Mesendoderm (in vitro differentiated cells): ENCODE data around the gene RFXAP.

Source experiments
- DNase-seq: peaks from one replicate; pipeline ENCODE4 v3.0.0; 2013
- H2AK5ac ChIP-seq: 2 replicates; pipeline ENCODE4 v1.6.1; 2013; ENCODE audit warnings: low read length, inconsistent platforms
- H2BK120ac ChIP-seq: 2 replicates; pipeline ENCODE4 v1.6.1; 2013; ENCODE audit warnings: low read depth, mild to moderate bottlenecking, low read length, moderate library complexity, mixed read lengths
- H2BK15ac ChIP-seq: replicated peaks from 2 replicates; pipeline ENCODE4 v1.6.1; 2013; ENCODE audit warnings: low read depth, mild to moderate bottlenecking, moderate library complexity
- H2BK5ac ChIP-seq: 2 replicates; pipeline ENCODE4 v1.6.1; 2013; ENCODE audit warnings: low read length, inconsistent platforms
- H3K18ac ChIP-seq: 2 replicates; pipeline ENCODE4 v1.6.1; 2013; ENCODE audit warnings: mild to moderate bottlenecking, low read length, mixed read lengths
- H3K23ac ChIP-seq: one replicate; pipeline ENCODE4 v1.6.1; 2013; ENCODE audit warnings: low read length
- H3K27ac ChIP-seq: 2 replicates; pipeline ENCODE4 v1.5.1; 2013; ENCODE audit warnings: low read depth, mild to moderate bottlenecking, inconsistent platforms, low read length, moderate library complexity
- H3K27me3 ChIP-seq: 2 replicates; pipeline ENCODE4 v1.6.1; 2013; ENCODE audit warnings: low read length, control low read depth, mild to moderate bottlenecking, inconsistent platforms; ENCODE audit not compliant: insufficient read depth, poor library complexity
- H3K36me3 ChIP-seq: 2 replicates; pipeline ENCODE4 v1.6.1; 2013; ENCODE audit warnings: low read length, inconsistent platforms; ENCODE audit not compliant: control insufficient read depth, insufficient read depth
- H3K4ac ChIP-seq: one replicate; pipeline ENCODE4 v1.6.1; 2013; ENCODE audit warnings: low read depth, mild to moderate bottlenecking, low read length, moderate library complexity
- H3K4me1 ChIP-seq: 2 replicates; pipeline ENCODE4 v1.6.1; 2013; ENCODE audit warnings: low read depth, low read length, inconsistent platforms; ENCODE audit not compliant: control insufficient read depth
- H3K4me2 ChIP-seq: 2 replicates; pipeline ENCODE4 v1.6.1; 2013; ENCODE audit warnings: low read length
- H3K4me3 ChIP-seq: 2 replicates; pipeline ENCODE4 v1.5.1; 2013; ENCODE audit warnings: mild to moderate bottlenecking, low read length
- H3K56ac ChIP-seq: one replicate; pipeline ENCODE4 v1.6.1; 2013; ENCODE audit warnings: low read length
- H3K79me1 ChIP-seq: 2 replicates; pipeline ENCODE4 v1.6.1; 2013; ENCODE audit warnings: low read length, inconsistent platforms
- H3K79me2 ChIP-seq: 2 replicates; pipeline ENCODE4 v1.6.1; 2013; ENCODE audit warnings: mild to moderate bottlenecking, low read length; ENCODE audit not compliant: control insufficient read depth, insufficient read depth
- H3K9ac ChIP-seq: 2 replicates; pipeline ENCODE4 v1.6.1; 2013; ENCODE audit warnings: low read length, inconsistent platforms
- H4K5ac ChIP-seq: one replicate; pipeline ENCODE4 v1.6.1; 2013; ENCODE audit warnings: low read length
- H4K8ac ChIP-seq: one replicate; pipeline ENCODE4 v1.6.1; 2013; ENCODE audit warnings: low read depth, mild to moderate bottlenecking, control low read depth, low read length, moderate library complexity
- WGBS: extraction: QIAGEN DNeasy Blood & Tissue Kit; methylation state at CpG from one replicate; pipeline ENCODE4 v1.1.7; 2013; ENCODE audit warnings: low lambda C conversion rate, missing lambda C conversion rate; ENCODE audit not compliant: insufficient coverage; ENCODE audit errors: extremely low coverage; 5-methylcytosine and 5-hydroxymethylcytosine counted together

Gene RFXAP

DNA sequence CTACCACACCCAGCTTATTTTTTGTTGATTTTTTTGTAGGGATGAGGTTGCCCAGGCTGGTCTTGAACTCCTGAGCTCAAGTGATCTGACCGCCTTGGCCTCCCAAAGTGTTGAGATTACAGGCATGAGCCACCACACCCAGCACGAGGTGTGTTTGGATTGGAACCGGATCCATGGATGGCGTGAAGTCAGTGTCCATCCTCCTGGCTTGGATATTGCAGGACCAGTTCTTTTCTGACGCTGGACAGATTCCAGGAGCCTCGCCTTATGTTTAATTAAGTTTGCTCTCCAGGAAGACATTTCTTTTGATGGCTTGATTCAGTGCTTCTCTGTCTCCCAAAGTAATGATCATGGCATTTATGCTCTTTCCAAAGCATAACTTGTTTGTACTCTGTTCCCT lies 14.4 kb upstream of the RFXAP start:
- Histone ChIP-seq H3K79me1 (no peaks in the 10 kb centered on the region), H3K4ac (no peak overlapping the region), H3K23ac (no peak overlapping the region), H2BK5ac (no peak overlapping the region), H2AK5ac (no peak overlapping the region), H3K27me3 (no peaks in the 10 kb centered on the region), H3K27ac (no peak overlapping the region), H4K5ac (no peak overlapping the region), H3K9ac (no peak overlapping the region), H2BK120ac (no peak overlapping the region), H2BK15ac (no peak overlapping the region), H3K36me3 (no peaks in the 10 kb centered on the region), H3K4me1 (no peaks in the 10 kb centered on the region), H3K4me2 (no peak overlapping the region), H3K18ac (no peak overlapping the region), H3K56ac (no peak overlapping the region), H3K4me3 (no peak overlapping the region), H3K79me2 (no peaks in the 10 kb centered on the region), H4K8ac (no peak overlapping the region)
- WGBS, result no CpG with 5 or more reads among the region's 6 CpGs
- no peak for DNase-seq

DNA sequence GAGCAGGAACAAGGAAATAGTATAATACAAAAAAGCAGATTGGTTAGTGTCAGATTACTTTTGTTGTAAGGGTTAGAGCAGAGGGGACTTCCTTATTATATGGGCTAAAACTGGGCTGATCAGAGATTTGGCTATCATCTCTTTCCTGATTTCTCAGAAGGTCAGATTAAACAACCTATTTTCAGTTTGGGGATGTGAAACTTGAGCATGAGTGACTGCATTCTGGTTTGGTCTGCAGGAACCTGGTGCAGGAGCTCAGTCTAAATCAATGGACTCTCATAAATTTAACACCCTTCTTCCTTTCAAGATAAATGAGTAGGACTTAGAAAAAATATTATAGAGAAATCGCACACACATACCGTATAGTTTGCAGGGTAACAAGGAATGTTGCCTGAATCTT lies 12.9 kb upstream of the RFXAP start:
- Histone ChIP-seq H2AK5ac (no peak overlapping the region), H3K56ac (no peak overlapping the region), H3K36me3 (no peaks in the 10 kb centered on the region), H3K27me3 (no peaks in the 10 kb centered on the region), H3K27ac (no peak overlapping the region), H3K18ac (no peak overlapping the region), H3K23ac (no peak overlapping the region), H2BK120ac (no peak overlapping the region), H2BK5ac (no peak overlapping the region), H3K9ac (no peak overlapping the region), H3K4me1 (no peaks in the 10 kb centered on the region), H3K79me1 (no peaks in the 10 kb centered on the region), H4K8ac (no peak overlapping the region), H3K4ac (no peak overlapping the region), H4K5ac (no peak overlapping the region), H3K4me2 (no peak overlapping the region), H2BK15ac (no peak overlapping the region), H3K4me3 (no peak overlapping the region), H3K79me2 (no peaks in the 10 kb centered on the region)
- DNase-seq, result no peak
- WGBS, result no CpG with 5 or more reads among the region's 2 CpGs

- Histone ChIP-seq H4K5ac (no peak overlapping the region), H3K79me1 (no peaks in the 10 kb centered on the region), H3K4me2 (no peak overlapping the region), H2AK5ac (no peak overlapping the region), H3K56ac (no peak overlapping the region), H3K18ac (no peak overlapping the region), H3K4ac (no peak overlapping the region), H3K36me3 (no peaks in the 10 kb centered on the region), H3K27ac (no peak overlapping the region), H3K4me3 (no peak overlapping the region), H2BK15ac (no peak overlapping the region), H3K23ac (no peak overlapping the region), H2BK120ac (no peak overlapping the region), H2BK5ac (no peak overlapping the region), H3K9ac (no peak overlapping the region), H3K4me1 (no peaks in the 10 kb centered on the region), H3K27me3 (no peaks in the 10 kb centered on the region), H4K8ac (no peak overlapping the region), H3K79me2 (no peaks in the 10 kb centered on the region)
- WGBS, result no CpG with 5 or more reads among the region's 2 CpGs
- no peak for DNase-seq
Observed at GRCh38 chr13:36807616-36808015, 11.4 kb upstream of the RFXAP start.

- Histone ChIP-seq H3K9ac (no peak overlapping the region), H2AK5ac (no peak overlapping the region), H3K27me3 (no peaks in the 10 kb centered on the region), H3K4me1 (no peaks in the 10 kb centered on the region), H2BK120ac (no peak overlapping the region), H2BK15ac (no peak overlapping the region), H3K56ac (no peak overlapping the region), H3K79me2 (no peaks in the 10 kb centered on the region), H3K79me1 (no peaks in the 10 kb centered on the region), H3K27ac (no peak overlapping the region), H4K5ac (no peak overlapping the region), H2BK5ac (no peak overlapping the region), H3K23ac (no peak overlapping the region), H4K8ac (no peak overlapping the region), H3K36me3 (no peaks in the 10 kb centered on the region), H3K4me2 (no peak overlapping the region), H3K4ac (no peak overlapping the region), H3K4me3 (no peak overlapping the region), H3K18ac (no peak overlapping the region)
- WGBS, result no CpG with 5 or more reads among the region's 1 CpG
- peak; percentile 55 for DNase-seq
Observed at GRCh38 chr13:36813225-36813624, 5.8 kb upstream of the RFXAP start.

GRCh38 chr13:36814465-36814864 lies 4.6 kb upstream of the RFXAP start:
- Histone ChIP-seq H3K4me2 (no peak overlapping the region), H3K27me3 (no peaks in the 10 kb centered on the region), H3K36me3 (no peaks in the 10 kb centered on the region), H2BK120ac (no peak overlapping the region), H3K4ac (no peak overlapping the region), H3K4me3 (no peak overlapping the region), H3K4me1 (no peaks in the 10 kb centered on the region), H3K18ac (no peak overlapping the region), H3K9ac (no peak overlapping the region), H3K27ac (no peak overlapping the region), H3K79me2 (no peaks in the 10 kb centered on the region), H2BK5ac (no peak overlapping the region), H2BK15ac (no peak overlapping the region), H3K23ac (no peak overlapping the region), H3K79me1 (no peaks in the 10 kb centered on the region), H4K8ac (no peak overlapping the region), H2AK5ac (no peak overlapping the region), H4K5ac (no peak overlapping the region), H3K56ac (no peak overlapping the region)
- DNase-seq, result no peak
- no CpG with 5 or more reads among the region's 9 CpGs for whole genome bisulfite sequencing

- H3K56ac ChIP-seq, result no peak overlapping the region
- H3K18ac ChIP-seq, result no peak overlapping the region
- H2BK15ac ChIP-seq, result no peak overlapping the region
- no peak overlapping the region for H3K23ac ChIP-seq
- H2BK5ac ChIP-seq, result no peak overlapping the region
- no peak overlapping the region for H3K4ac ChIP-seq
- peak; percentile 46 for DNase-seq
- H3K36me3 ChIP-seq, result no peaks in the 10 kb centered on the region
- no peak overlapping the region for H3K9ac ChIP-seq
- H3K27ac ChIP-seq, result no peak overlapping the region
- H3K4me1 ChIP-seq, result no peaks in the 10 kb centered on the region
- H3K79me2 ChIP-seq, result no peaks in the 10 kb centered on the region
- no peak overlapping the region for H4K8ac ChIP-seq
- no peak overlapping the region for H2AK5ac ChIP-seq
- H4K5ac ChIP-seq, result no peak overlapping the region
- H3K79me1 ChIP-seq, result no peaks in the 10 kb centered on the region
- H3K27me3 ChIP-seq, result no peaks in the 10 kb centered on the region
- no peak overlapping the region for H3K4me2 ChIP-seq
- no CpG with 5 or more reads among the region's 2 CpGs for WGBS
- no peak overlapping the region for H2BK120ac ChIP-seq
- no peak overlapping the region for H3K4me3 ChIP-seq
Observed at GRCh38 chr13:36815062-36815461, 4.0 kb upstream of the RFXAP start.
